BJ (cell line): Measurements from ENCODE around the gene KCNS3. TPM values are rescaled to one million over a fixed set of nuclear protein-coding genes. Genes with fewer than 3 reads are reported as not detected.

Source experiments
- CTCF ChIA-PET: fragments of 350-600 bp; formaldehyde crosslinking; extraction: SDS; loops from one replicate; lab custom pipeline; 2021; ENCODE audit warnings: antibody characterized with exemption, inconsistent platforms; lab: Yijun Ruan, JAX
- POLR2A ChIA-PET: fragments of 300-600 bp; sonication (Branson Sonifier 250); formaldehyde crosslinking; extraction: SDS; loops from one replicate; lab custom pipeline; 2021; ENCODE audit warnings: antibody characterized with exemption; lab: Charles Lee
- DNase-seq: peaks from one replicate; pipeline ENCODE4 v3.0.0-alpha.2; 2011; ENCODE audit warnings: low read depth
- H3K27me3 ChIP-seq: 2 replicates; pipeline ENCODE4 v1.6.0; 2011; ENCODE audit warnings: low read length; ENCODE audit not compliant: control insufficient read depth, insufficient read depth
- H3K36me3 ChIP-seq: 2 replicates; pipeline ENCODE4 v1.5.1; 2011; ENCODE audit warnings: low read length; ENCODE audit not compliant: control insufficient read depth, insufficient read depth
- H3K4me3 ChIP-seq: 2 replicates; pipeline ENCODE4 v1.5.1; 2011; ENCODE audit warnings: low read depth, mild to moderate bottlenecking, control low read depth, low read length
- CTCF ChIP-seq: IDR thresholded peaks from 2 replicates; pipeline ENCODE4 v1.5.1; 2011; ENCODE audit warnings: low read depth, mild to moderate bottlenecking, control low read depth, inconsistent platforms, low read length, moderate library complexity; ENCODE audit not compliant: insufficient read depth
- polyA plus RNA-seq: library from polyadenylated mRNA; depleted of rRNA; stranded (reverse); fragments of >200 nt; gene quantifications from 2 replicates; pipeline ENCODE4 v1.2.3, GENCODE V29; 2011

KCNS3 gene
- polyA plus RNA-seq, 1 experiment = 4.9 TPM

GRCh38 chr2:17850151-17850550 is 28.3 kb upstream of the KCNS3 start:
- CTCF ChIA-PET = interaction anchor here (0.6 to 3.9 kb wide), 11 partner anchors 19 to 528 kb away, joined by 3 to 53 read pairs (median 3); no protein-coding TSS in a partner anchor
- no peak for DNase-seq
- Histone ChIP-seq H3K4me3 (no peak overlapping the region), H3K36me3 (no peaks in the 10 kb centered on the region), H3K27me3 (no peaks in the 10 kb centered on the region; the same call in 1 of the 2 replicates)
- no peak for TF ChIP-seq CTCF
- POLR2A ChIA-PET = no interaction called here

GRCh38 chr2:17851731-17852585 is 26.5 kb upstream of the KCNS3 start:
- TF ChIP-seq CTCF = peak; percentile 93
- POLR2A ChIA-PET = no interaction called here
- CTCF ChIA-PET = interaction anchor here (0.9 to 3.9 kb wide), 22 partner anchors 13 to 530 kb away, joined by 3 to 53 read pairs (median 4); no protein-coding TSS in a partner anchor
- H3K27me3 ChIP-seq = no peaks in the 10 kb centered on the region
- H3K36me3 ChIP-seq = no peaks in the 10 kb centered on the region
- no peak overlapping the region for H3K4me3 ChIP-seq
- DNase-seq = peak; percentile 11

GRCh38 chr2:17853799-17854198 is 24.7 kb upstream of the KCNS3 start:
- ChIA-PET POLR2A (no interaction called here), CTCF (interaction anchor here (0.8 to 0.9 kb wide), 2 partner anchors 263 to 303 kb away, joined by 3 to 7 read pairs; no protein-coding TSS in a partner anchor)
- H3K4me3 ChIP-seq = no peak overlapping the region
- no peak for TF ChIP-seq CTCF
- no peaks in the 10 kb centered on the region; the same call in 1 of the 2 replicates for H3K27me3 ChIP-seq
- DNase-seq = no peak
- no peaks in the 10 kb centered on the region for H3K36me3 ChIP-seq

- POLR2A ChIA-PET = no interaction called here
- TF ChIP-seq CTCF = no peak
- no peak overlapping the region for H3K4me3 ChIP-seq
- CTCF ChIA-PET = interaction anchor here (1.2 to 3.4 kb wide), 4 partner anchors 10 to 522 kb away, joined by 3 to 20 read pairs (median 9); no protein-coding TSS in a partner anchor
- H3K27me3 ChIP-seq = no peaks in the 10 kb centered on the region; the same call in 1 of the 2 replicates
- no peaks in the 10 kb centered on the region for H3K36me3 ChIP-seq
- no peak for DNase-seq
These were observed 21.4 kb upstream of the KCNS3 start for GRCh38 chr2:17857021-17857420.

- CTCF ChIA-PET = interaction anchor here (3.1 to 3.4 kb wide), 2 partner anchors 259 to 291 kb away, joined by 15 to 20 read pairs; no protein-coding TSS in a partner anchor
- no peak for TF ChIP-seq CTCF
These were observed 20.4 kb upstream of the KCNS3 start for GRCh38 chr2:17858064-17858463.

More at GRCh38 chr2:17858064-17858463, 20.4 kb upstream of the KCNS3 start:
- no peak for DNase-seq
- POLR2A ChIA-PET = no interaction called here
- no peaks in the 10 kb centered on the region; the same call in 1 of the 2 replicates for H3K27me3 ChIP-seq
- no peaks in the 10 kb centered on the region for H3K36me3 ChIP-seq
- H3K4me3 ChIP-seq = no peak overlapping the region
